GM12872 (cell line): ENCODE results near the gene AGR2.

ENCODE experiments used
- CTCF ChIP-seq: IDR thresholded peaks from 3 replicates; pipeline ENCODE4 v1.5.1; 2011; ENCODE audit warnings: low read depth, mild to moderate bottlenecking, low read length, moderate library complexity; ENCODE audit not compliant: insufficient read depth

Gene AGR2

DNA sequence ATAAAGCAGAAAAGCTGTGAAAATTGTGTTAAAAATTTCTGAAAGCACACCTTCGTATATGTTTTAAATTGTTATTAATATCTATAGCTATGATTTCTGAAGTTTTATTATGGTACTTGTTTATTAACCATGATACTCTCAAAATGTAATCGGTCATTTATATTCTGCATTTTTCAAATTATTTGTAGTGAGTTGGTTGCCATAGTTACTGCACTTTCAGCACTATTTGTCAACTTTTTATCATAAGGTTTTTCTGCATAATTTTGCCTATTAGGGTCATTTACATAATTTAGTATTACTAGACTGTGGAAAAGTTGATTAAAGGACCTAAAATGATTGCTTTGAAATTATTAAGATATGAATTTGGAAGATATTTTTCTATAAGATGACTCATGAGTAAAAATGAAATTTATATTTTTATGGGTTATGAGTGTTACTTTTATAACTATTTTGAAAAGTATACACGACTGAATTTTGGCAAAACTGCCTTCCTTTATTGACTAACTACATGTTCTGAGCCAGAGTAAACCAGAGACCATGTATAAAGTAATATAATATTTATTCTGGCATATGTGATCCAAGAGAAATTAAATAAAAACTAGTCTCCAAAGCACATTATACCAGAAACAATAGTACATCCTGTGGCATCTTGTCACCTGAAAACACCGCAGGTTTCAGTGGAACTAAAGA is 7.9 kb upstream of the AGR2 start:
- no peak for TF ChIP-seq CTCF

GRCh38 chr7:16811551-16811950 is 6.8 kb upstream of the AGR2 start:
- TF ChIP-seq CTCF = no peak

DNA sequence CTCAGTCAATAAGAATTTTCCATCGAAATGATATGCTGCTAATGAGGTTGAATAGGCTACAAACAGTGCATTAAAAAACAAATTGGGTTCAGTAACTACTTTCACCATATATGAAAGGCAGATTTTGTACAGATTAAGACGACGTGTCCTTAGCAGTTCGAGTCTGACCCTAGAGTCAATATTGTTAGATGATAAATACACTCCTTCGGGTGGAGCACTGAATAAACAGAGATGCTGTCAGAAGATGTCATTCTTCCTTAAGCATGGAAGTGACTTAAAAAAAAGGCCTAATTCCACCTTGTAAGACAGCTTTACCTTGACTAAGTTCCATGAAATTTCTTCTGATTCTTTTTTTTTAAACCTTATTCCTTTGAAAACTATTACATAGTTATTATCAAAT is 5.8 kb upstream of the AGR2 start:
- no peak for TF ChIP-seq CTCF

DNA sequence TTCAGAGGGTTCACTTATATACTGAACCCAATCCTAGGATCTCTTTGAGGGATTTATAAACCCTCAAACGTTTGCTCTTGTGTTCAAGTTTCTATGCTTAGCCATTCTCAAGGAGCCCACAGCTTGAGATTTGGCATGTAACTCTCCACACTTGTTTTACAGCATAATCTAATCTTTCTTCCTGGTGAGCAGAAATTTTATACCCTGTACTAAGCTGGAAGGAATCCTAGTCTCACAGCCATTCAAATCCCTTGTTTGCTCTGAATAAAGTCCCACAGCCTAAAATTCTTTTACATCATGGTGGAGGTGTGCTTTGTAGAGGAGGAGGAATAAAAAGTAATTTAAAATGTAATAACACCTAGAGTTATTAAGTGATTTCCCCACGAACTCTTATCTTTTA is 5.3 kb upstream of the AGR2 start:
- TF ChIP-seq CTCF = no peak

DNA sequence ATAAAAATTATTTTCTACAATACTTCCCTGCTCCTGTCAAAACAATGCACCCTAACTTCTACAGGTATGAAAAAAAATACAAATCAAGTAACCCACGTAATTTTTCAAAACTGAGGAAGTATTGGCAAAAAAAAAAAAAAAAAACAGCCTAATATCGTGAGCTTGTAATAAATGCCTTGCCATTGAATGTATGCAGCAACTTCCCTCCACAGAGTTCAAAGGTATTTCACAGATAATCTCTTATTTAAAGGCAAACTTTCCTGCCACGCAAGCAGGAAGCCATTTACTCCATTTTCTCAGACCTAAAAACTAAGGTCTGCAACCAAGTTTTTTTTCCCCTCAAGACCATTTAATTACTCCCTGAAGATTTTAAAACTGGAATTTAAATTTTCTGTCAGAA is 642 bp upstream of the AGR2 start:
- no peak for TF ChIP-seq CTCF

- no peak for TF ChIP-seq CTCF
Measured at GRCh38 chr7:16803881-16804673, 722 bp downstream of the AGR2 start.

DNA sequence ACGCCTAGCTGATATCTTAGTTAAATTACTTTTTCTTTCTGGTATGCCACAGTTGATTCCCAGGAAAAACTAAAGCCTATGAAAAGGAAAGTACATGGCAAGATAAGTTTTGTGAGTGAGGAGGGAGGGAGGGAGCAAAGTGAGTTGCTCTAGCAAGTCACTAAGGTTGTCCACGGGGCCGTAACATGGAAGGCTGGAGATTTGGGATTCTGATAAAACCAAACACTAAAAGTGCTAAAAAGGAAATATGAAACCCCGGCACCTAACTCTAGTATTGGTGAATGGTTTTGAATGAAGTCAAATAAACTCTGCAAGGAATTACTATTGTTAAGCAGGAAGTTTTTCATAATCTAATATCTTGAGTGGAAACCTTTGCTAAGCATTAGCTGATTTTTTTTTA is 1.7 kb downstream of the AGR2 start:
- TF ChIP-seq CTCF = no peak
